Activated T-cell treated with anti-CD3 and anti-CD28 coated beads, Interleukin-2, amount 50 U/mL, for 72 hours (primary cell): ENCODE data around the gene IPO9. TPM values are rescaled to one million over a fixed set of nuclear protein-coding genes. Genes with fewer than 3 reads are reported as not detected.

Experiments
- ATAC-seq, 2 donors: fragments of 150-1000 bp; cut with Tn5 transposase; replicated peaks in 1 of 2; 2 replicates each; pipeline ENCODE4 v1.10.0; 2021; ENCODE audit warnings: moderate library complexity in 2 of 2, mild to moderate bottlenecking in 1 of 2
- DNase-seq, 2 donors: peaks; one replicate each; pipeline ENCODE4 v3.0.0; 2021 to 2022; ENCODE audit warnings: mixed read lengths in 1 of 2
- H3K27ac Mint-ChIP-seq: one replicate; pipeline ENCODE4 v1.8.0; 2022; ENCODE audit warnings: mild to moderate bottlenecking, moderate library complexity, mixed read lengths
- H3K27me3 Mint-ChIP-seq: one replicate; pipeline ENCODE4 v1.8.0; 2022; ENCODE audit warnings: low read depth, mixed read lengths
- H3K36me3 Mint-ChIP-seq, 2 donors: one replicate each; pipeline ENCODE4 v1.8.0; 2022; ENCODE audit warnings: mixed read lengths in 2 of 2, mild to moderate bottlenecking in 1 of 2; ENCODE audit not compliant: insufficient read depth in 2 of 2
- H3K4me1 Mint-ChIP-seq: one replicate; pipeline ENCODE4 v1.8.0; 2022; ENCODE audit warnings: low read depth, mixed read lengths
- H3K4me3 Mint-ChIP-seq, 2 donors: one replicate each; pipeline ENCODE4 v1.8.0; 2022; ENCODE audit warnings: mild to moderate bottlenecking in 2 of 2, mixed read lengths in 2 of 2, moderate library complexity in 2 of 2
- H3K9me3 Mint-ChIP-seq, 2 donors: one replicate each; pipeline ENCODE4 v1.8.0; 2022; ENCODE audit warnings: mixed read lengths in 2 of 2
- total RNA-seq, 2 donors: library from RNA; stranded (reverse); gene quantifications; one replicate each; pipeline ENCODE4 v1.2.3, GENCODE V29; 2022

IPO9 gene
- total RNA-seq, 2 donors from 2014 or later, result 47.8 to 49.8 TPM

- ATAC-seq (peak in 1 of 2 donors; percentile 3), DNase-seq (no peak)
- no peaks in the 10 kb centered on the region for H3K36me3 Mint-ChIP-seq
- H3K9me3 Mint-ChIP-seq, result no peaks in the 10 kb centered on the region
- no peak overlapping the region for H3K27ac Mint-ChIP-seq
- H3K4me3 Mint-ChIP-seq, result peak overlapping the region; percentile 69 to 71
- H3K4me1 Mint-ChIP-seq, result peaks cover 5% of the 10 kb centered on the region
- H3K27me3 Mint-ChIP-seq, result peaks cover 59% of the 10 kb centered on the region
These were observed 60.4 kb downstream of the IPO9 start for GRCh38 chr1:201889090-201889968.

GRCh38 chr1:201890223-201890622 is 61.3 kb downstream of the IPO9 start:
- H3K4me1 Mint-ChIP-seq, result peaks cover 5% of the 10 kb centered on the region
- H3K36me3 Mint-ChIP-seq, result no peaks in the 10 kb centered on the region
- no peak overlapping the region for H3K4me3 Mint-ChIP-seq
- H3K27ac Mint-ChIP-seq, result no peak overlapping the region
- H3K9me3 Mint-ChIP-seq, result no peaks in the 10 kb centered on the region
- H3K27me3 Mint-ChIP-seq, result peaks cover 55% of the 10 kb centered on the region
- DNase-seq (no peak), ATAC-seq (no peak)

- no peak overlapping the region for H3K4me3 Mint-ChIP-seq
- peaks cover 8% of the 10 kb centered on the region for H3K4me1 Mint-ChIP-seq
- ATAC-seq, result no peak
- H3K9me3 Mint-ChIP-seq, result no peaks in the 10 kb centered on the region
- peaks cover 52% of the 10 kb centered on the region for H3K27me3 Mint-ChIP-seq
- no peaks in the 10 kb centered on the region for H3K36me3 Mint-ChIP-seq
- no peak overlapping the region for H3K27ac Mint-ChIP-seq
- DNase-seq, result no peak
These were observed 62.0 kb downstream of the IPO9 start for GRCh38 chr1:201890806-201891450.

- peaks cover 49% of the 10 kb centered on the region for H3K27me3 Mint-ChIP-seq
- no peaks in the 10 kb centered on the region for H3K36me3 Mint-ChIP-seq
- no peak for DNase-seq
- no peaks in the 10 kb centered on the region for H3K9me3 Mint-ChIP-seq
- H3K4me1 Mint-ChIP-seq, result peaks cover 14% of the 10 kb centered on the region
- no peak for ATAC-seq
- no peak overlapping the region for H3K27ac Mint-ChIP-seq
- H3K4me3 Mint-ChIP-seq, result no peak overlapping the region
These were observed 62.6 kb downstream of the IPO9 start for GRCh38 chr1:201891451-201892045.

GRCh38 chr1:201892211-201892610 is 63.3 kb downstream of the IPO9 start:
- peaks cover 42% of the 10 kb centered on the region for H3K27me3 Mint-ChIP-seq
- no peak for ATAC-seq
- no peaks in the 10 kb centered on the region for H3K36me3 Mint-ChIP-seq
- no peak for DNase-seq
- no peaks in the 10 kb centered on the region for H3K9me3 Mint-ChIP-seq
- H3K4me3 Mint-ChIP-seq, result no peak overlapping the region
- H3K4me1 Mint-ChIP-seq, result peaks cover 14% of the 10 kb centered on the region
- no peak overlapping the region for H3K27ac Mint-ChIP-seq

- DNase-seq (no peak), ATAC-seq (no peak)
- Mint-ChIP-seq H3K27ac (no peak overlapping the region), H3K36me3 (no peaks in the 10 kb centered on the region), H3K9me3 (no peaks in the 10 kb centered on the region), H3K27me3 (peaks cover 30% of the 10 kb centered on the region), H3K4me3 (no peak overlapping the region), H3K4me1 (peaks cover 14% of the 10 kb centered on the region)
These were observed 64.5 kb downstream of the IPO9 start for GRCh38 chr1:201893431-201893830.

GRCh38 chr1:201894343-201895119 is 65.6 kb downstream of the IPO9 start:
- peaks cover 11% of the 10 kb centered on the region for H3K4me1 Mint-ChIP-seq
- no peak overlapping the region for H3K4me3 Mint-ChIP-seq
- H3K9me3 Mint-ChIP-seq, result no peaks in the 10 kb centered on the region
- peaks cover 26% of the 10 kb centered on the region for H3K27me3 Mint-ChIP-seq
- no peak overlapping the region for H3K27ac Mint-ChIP-seq
- DNase-seq (no peak), ATAC-seq (no peak)
- no peaks in the 10 kb centered on the region for H3K36me3 Mint-ChIP-seq

- Mint-ChIP-seq H3K4me1 (peaks cover 9% of the 10 kb centered on the region), H3K4me3 (no peak overlapping the region), H3K9me3 (no peaks in the 10 kb centered on the region), H3K27ac (no peak overlapping the region), H3K36me3 (no peaks in the 10 kb centered on the region), H3K27me3 (peaks cover 22% of the 10 kb centered on the region)
- no peak for ATAC-seq
- DNase-seq, result no peak
These were observed 66.2 kb downstream of the IPO9 start for GRCh38 chr1:201895120-201895665.

GRCh38 chr1:201895913-201896807 is 67.2 kb downstream of the IPO9 start:
- DNase-seq (peak; percentile 87 to 92), ATAC-seq (peak; percentile 93 to 95)
- H3K4me3 Mint-ChIP-seq, result peak overlapping the region; percentile 53 to 69
- H3K36me3 Mint-ChIP-seq, result no peaks in the 10 kb centered on the region
- H3K9me3 Mint-ChIP-seq, result no peaks in the 10 kb centered on the region
- H3K27ac Mint-ChIP-seq, result no peak overlapping the region
- H3K4me1 Mint-ChIP-seq, result peaks cover 9% of the 10 kb centered on the region
- peaks cover 13% of the 10 kb centered on the region for H3K27me3 Mint-ChIP-seq

- Mint-ChIP-seq H3K9me3 (no peaks in the 10 kb centered on the region), H3K4me3 (no peak overlapping the region), H3K36me3 (no peaks in the 10 kb centered on the region), H3K27me3 (peaks cover 13% of the 10 kb centered on the region), H3K27ac (no peak overlapping the region), H3K4me1 (peaks cover 9% of the 10 kb centered on the region)
- ATAC-seq (no peak), DNase-seq (no peak)
These were observed 68.0 kb downstream of the IPO9 start for GRCh38 chr1:201896951-201897391.

- Mint-ChIP-seq H3K36me3 (no peaks in the 10 kb centered on the region), H3K27me3 (peaks cover 9% of the 10 kb centered on the region), H3K27ac (no peak overlapping the region), H3K9me3 (no peaks in the 10 kb centered on the region), H3K4me3 (no peak overlapping the region), H3K4me1 (peaks cover 9% of the 10 kb centered on the region)
- ATAC-seq (no peak), DNase-seq (no peak)
These were observed 69.4 kb downstream of the IPO9 start for GRCh38 chr1:201898240-201898894.
